ENCODE results near the gene CES2. TPM values are rescaled to one million over a fixed set of nuclear protein-coding genes. Genes with fewer than 3 reads are reported as not detected.

Gene CES2
- total and polyA plus RNA-seq, 9 of the 15 experiments (the other 6 are each of a cell fraction or from before 2014, with no cell fraction given) = 2.2 to 37.9 (median 24.4) TPM

GRCh38 chr16:66919569-66920298 lies 15.6 kb upstream of the CES2 start:
- H3K4me2 ChIP-seq (ENCODE audit: insufficient read depth, low read length) = no peak overlapping the region
- no peaks in the 10 kb centered on the region for H3K36me3 ChIP-seq (ENCODE audit: control insufficient read depth, insufficient read depth, low read length)
- H4K20me1 ChIP-seq (replicated peaks; ENCODE audit: control insufficient read depth, insufficient read depth, low read length) = no peaks in the 10 kb centered on the region; the same call in 1 of the 2 replicates
- POLR2A ChIA-PET = interaction anchor here (0.9 to 2.4 kb wide), 3 partner anchors 9 to 20 kb away, joined by 3 to 9 read pairs (median 4); no protein-coding TSS in a partner anchor
- no peak overlapping the region for H3K9ac ChIP-seq (ENCODE audit: insufficient read depth in 1 of 2, low read depth in 2 of 2, low read length in 2 of 2)
- TF ChIP-seq KLF1 (tag; IDR thresholded peaks at IDR 0.05) = no peak
- no peak for TF ChIP-seq ZFP30 (CRISPR knock-in tag; IDR thresholded peaks at IDR 0.05; ENCODE audit: borderline replicate concordance)
- 2% methylated on average over 5 of the region's 5 CpGs for WGBS (ENCODE audit: insufficient coverage, low coverage, missing lambda C conversion rate)
- H3K9me3 ChIP-seq (replicated peaks; ENCODE audit: control insufficient read depth, insufficient read depth, low read depth, low read length) = no peaks in the 10 kb centered on the region
- intact Hi-C loops (cut with micrococcal nuclease) (no loop called here), in situ Hi-C loops (cut with MboI) (no loop called here)
- DNase-seq (ENCODE audit: extremely low read depth in 1 of 4, low spot score in 3 of 4) = no peak
- H2AFZ ChIP-seq (ENCODE audit: low read depth, low read length) = no peak overlapping the region
- BruUV-seq (replicated peaks) = no TSS peak
- no peak for FAIRE-seq
- H3K27me3 ChIP-seq (ENCODE audit: control insufficient read depth in 2 of 2, insufficient read depth in 2 of 2, low read length in 2 of 2) = peaks cover 12 to 64% of the 10 kb centered on the region in 2 experiments; a peak in 4 of 5 replicates
- no peak for ATAC-seq
- no peak overlapping the region for H3K4me3 ChIP-seq
- H3K79me2 ChIP-seq (ENCODE audit: control insufficient read depth, insufficient read depth, low read length) = no peaks in the 10 kb centered on the region
- no peak overlapping the region for H3K27ac ChIP-seq (ENCODE audit: extremely low read depth, low read depth, low read length)
- H3K4me1 ChIP-seq (replicated peaks in 1 of 2; ENCODE audit: control insufficient read depth in 2 of 2, insufficient read depth in 2 of 2, low read length in 2 of 2) = peaks cover 0 to 23% of the 10 kb centered on the region in 2 experiments; a peak in 2 of 5 replicates
- no peaks in the 10 kb centered on the region for H3K9me1 ChIP-seq (ENCODE audit: control insufficient read depth, insufficient read depth, low read length)
- CTCF ChIA-PET (ENCODE audit: low intra/inter-chr PET ratio) = no interaction called here

GRCh38 chr16:66920299-66920590 lies 15.1 kb upstream of the CES2 start:
- CTCF ChIA-PET (ENCODE audit: low intra/inter-chr PET ratio) = no interaction called here
- BruUV-seq (replicated peaks) = no TSS peak
- H3K9me1 ChIP-seq (ENCODE audit: control insufficient read depth, insufficient read depth, low read length) = no peaks in the 10 kb centered on the region
- no peaks in the 10 kb centered on the region; the same call in 1 of the 2 replicates for H4K20me1 ChIP-seq (replicated peaks; ENCODE audit: control insufficient read depth, insufficient read depth, low read length)
- no peak overlapping the region for H3K27ac ChIP-seq (ENCODE audit: extremely low read depth, low read depth, low read length)
- no peak for FAIRE-seq
- no peaks in the 10 kb centered on the region for H3K36me3 ChIP-seq (ENCODE audit: control insufficient read depth, insufficient read depth, low read length)
- in situ Hi-C loops (cut with MboI) = no loop called here
- peaks cover 0 to 28% of the 10 kb centered on the region in 2 experiments; a peak in 2 of 5 replicates for H3K4me1 ChIP-seq (replicated peaks in 1 of 2; ENCODE audit: control insufficient read depth in 2 of 2, insufficient read depth in 2 of 2, low read length in 2 of 2)
- no peak for DNase-seq (ENCODE audit: extremely low read depth in 1 of 4, low spot score in 3 of 4)
- H2AFZ ChIP-seq (ENCODE audit: low read depth, low read length) = no peak overlapping the region
- H3K9ac ChIP-seq (ENCODE audit: insufficient read depth in 1 of 2, low read depth in 2 of 2, low read length in 2 of 2) = no peak overlapping the region
- no peak for TF ChIP-seq MAFG (tag; conservative IDR thresholded peaks at IDR 0.05)
- no peak for TF ChIP-seq BRF1 (IDR thresholded peaks at IDR 0.05; ENCODE audit: borderline replicate concordance, extremely low read depth, insufficient read length)
- no peak for TF ChIP-seq EP300 (IDR thresholded peaks at IDR 0.05; ENCODE audit: low read length)
- no peak for TF ChIP-seq SMARCE1 (IDR thresholded peaks at IDR 0.05)
- no peak for TF ChIP-seq NCOR1 (IDR thresholded peaks at IDR 0.05)
- no peak for TF ChIP-seq BRD4 (IDR thresholded peaks at IDR 0.05)
- TF ChIP-seq, protein P1, sequence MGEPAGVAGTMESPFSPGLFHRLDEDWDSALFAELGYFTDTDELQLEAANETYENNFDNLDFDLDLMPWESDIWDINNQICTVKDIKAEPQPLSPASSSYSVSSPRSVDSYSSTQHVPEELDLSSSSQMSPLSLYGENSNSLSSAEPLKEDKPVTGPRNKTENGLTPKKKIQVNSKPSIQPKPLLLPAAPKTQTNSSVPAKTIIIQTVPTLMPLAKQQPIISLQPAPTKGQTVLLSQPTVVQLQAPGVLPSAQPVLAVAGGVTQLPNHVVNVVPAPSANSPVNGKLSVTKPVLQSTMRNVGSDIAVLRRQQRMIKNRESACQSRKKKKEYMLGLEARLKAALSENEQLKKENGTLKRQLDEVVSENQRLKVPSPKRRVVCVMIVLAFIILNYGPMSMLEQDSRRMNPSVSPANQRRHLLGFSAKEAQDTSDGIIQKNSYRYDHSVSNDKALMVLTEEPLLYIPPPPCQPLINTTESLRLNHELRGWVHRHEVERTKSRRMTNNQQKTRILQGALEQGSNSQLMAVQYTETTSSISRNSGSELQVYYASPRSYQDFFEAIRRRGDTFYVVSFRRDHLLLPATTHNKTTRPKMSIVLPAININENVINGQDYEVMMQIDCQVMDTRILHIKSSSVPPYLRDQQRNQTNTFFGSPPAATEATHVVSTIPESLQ (CRISPR knock-in tag; IDR thresholded peaks at IDR 0.05) = no peak
- TF ChIP-seq, protein P2, sequence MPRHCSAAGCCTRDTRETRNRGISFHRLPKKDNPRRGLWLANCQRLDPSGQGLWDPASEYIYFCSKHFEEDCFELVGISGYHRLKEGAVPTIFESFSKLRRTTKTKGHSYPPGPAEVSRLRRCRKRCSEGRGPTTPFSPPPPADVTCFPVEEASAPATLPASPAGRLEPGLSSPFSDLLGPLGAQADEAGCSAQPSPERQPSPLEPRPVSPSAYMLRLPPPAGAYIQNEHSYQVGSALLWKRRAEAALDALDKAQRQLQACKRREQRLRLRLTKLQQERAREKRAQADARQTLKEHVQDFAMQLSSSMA (CRISPR knock-in tag; IDR thresholded peaks at IDR 0.05) = no peak
- no peak for TF ChIP-seq TCF7 (IDR thresholded peaks at IDR 0.05; ENCODE audit: borderline replicate concordance)
- no peak for TF ChIP-seq NCOA4 (IDR thresholded peaks at IDR 0.05; ENCODE audit: partially characterized antibody)
- TF ChIP-seq DACH1 (IDR thresholded peaks at IDR 0.05; ENCODE audit: partially characterized antibody) = no peak
- no peak for TF ChIP-seq ESRRA (IDR thresholded peaks at IDR 0.05; ENCODE audit: borderline replicate concordance, low read depth)
- intact Hi-C loops (cut with micrococcal nuclease) = no loop called here
- ATAC-seq = no peak
- peaks cover 14 to 64% of the 10 kb centered on the region in 2 experiments; a peak in 3 of 5 replicates for H3K27me3 ChIP-seq (ENCODE audit: control insufficient read depth in 2 of 2, insufficient read depth in 2 of 2, low read length in 2 of 2)
- no peak overlapping the region for H3K4me2 ChIP-seq (ENCODE audit: insufficient read depth, low read length)
- no peaks in the 10 kb centered on the region for H3K79me2 ChIP-seq (ENCODE audit: control insufficient read depth, insufficient read depth, low read length)
- POLR2A ChIA-PET = interaction anchor here (0.9 to 1.2 kb wide), 2 partner anchors 10 to 21 kb away, joined by 3 to 4 read pairs; no protein-coding TSS in a partner anchor
- H3K9me3 ChIP-seq (replicated peaks; ENCODE audit: control insufficient read depth, insufficient read depth, low read depth, low read length) = no peaks in the 10 kb centered on the region
- WGBS (ENCODE audit: insufficient coverage, low coverage, missing lambda C conversion rate) = 3% methylated on average over 2 of the region's 2 CpGs
- H3K4me3 ChIP-seq = no peak overlapping the region
